Stimulated activated CD8-positive, alpha-beta memory T cell treated with anti-CD3 and anti-CD28 coated beads, Interleukin-12 subunit alpha, Interleukin-12 subunit beta, amount 100 ng/mL, for 1 hour (primary cell): Measurements from ENCODE around the gene ZEB2.

ENCODE experiments used
- DNase-seq: peaks from one replicate; pipeline ENCODE4 v3.0.0-alpha.2; 2020; ENCODE audit warnings: low read depth

The ZEB2 gene

GRCh38 chr2:144470334-144470733 is 49.6 kb downstream of the ZEB2 start:
- no peak for DNase-seq

GRCh38 chr2:144469798-144470197 is 50.1 kb downstream of the ZEB2 start:
- DNase-seq, result no peak

GRCh38 chr2:144468823-144469595 is 50.9 kb downstream of the ZEB2 start:
- DNase-seq, result no peak

DNA sequence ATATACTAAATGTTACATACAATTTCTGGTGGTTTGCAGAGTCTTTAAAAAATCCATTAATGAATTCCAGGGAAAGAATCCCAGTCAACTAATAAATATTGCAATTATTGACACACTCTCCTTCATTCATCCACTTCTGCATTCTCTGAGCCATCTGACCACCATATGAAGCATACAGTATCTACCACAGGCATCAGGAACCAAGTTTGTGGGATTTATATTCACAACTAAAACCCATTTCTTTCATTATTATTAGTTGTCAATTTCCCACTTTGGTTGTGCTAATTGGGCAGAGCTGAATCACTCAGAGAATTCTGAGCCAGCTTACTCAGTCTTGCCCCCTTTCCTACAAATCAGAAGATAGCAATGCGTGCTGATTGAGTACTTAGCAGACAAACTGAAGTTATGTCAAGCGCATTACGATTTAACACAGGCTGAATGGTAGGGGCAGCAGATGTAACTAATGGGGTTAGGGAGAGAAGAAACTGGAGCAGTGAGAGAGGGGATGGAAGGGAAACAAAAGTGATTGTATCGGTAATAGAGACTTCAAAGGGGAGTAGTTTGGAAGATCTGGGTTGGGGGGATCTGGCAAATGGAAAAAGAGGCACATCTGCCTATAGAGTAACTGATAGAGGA is 52.3 kb downstream of the ZEB2 start:
- DNase-seq, result no peak

- no peak for DNase-seq
Observed at GRCh38 chr2:144466637-144467036, 53.3 kb downstream of the ZEB2 start.

DNA sequence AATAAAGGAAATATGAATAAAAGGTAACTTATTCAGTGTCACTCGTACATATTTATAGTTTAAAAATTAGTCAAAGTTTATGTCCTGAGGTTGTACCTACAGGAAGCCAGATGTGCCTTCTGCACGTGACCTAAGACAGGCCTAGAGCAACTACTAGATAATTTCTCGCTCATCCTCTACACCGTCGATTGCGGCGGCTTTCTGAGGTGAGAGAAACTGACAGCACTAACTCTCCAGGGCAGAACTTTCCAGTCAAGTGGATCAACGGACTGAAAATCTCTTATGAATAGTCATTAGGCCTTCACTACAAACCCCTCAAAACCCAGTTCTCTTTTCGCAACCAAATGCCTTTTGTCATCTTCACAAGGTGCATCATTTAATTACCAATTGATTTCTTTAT is 54.2 kb downstream of the ZEB2 start:
- DNase-seq, result no peak

DNA sequence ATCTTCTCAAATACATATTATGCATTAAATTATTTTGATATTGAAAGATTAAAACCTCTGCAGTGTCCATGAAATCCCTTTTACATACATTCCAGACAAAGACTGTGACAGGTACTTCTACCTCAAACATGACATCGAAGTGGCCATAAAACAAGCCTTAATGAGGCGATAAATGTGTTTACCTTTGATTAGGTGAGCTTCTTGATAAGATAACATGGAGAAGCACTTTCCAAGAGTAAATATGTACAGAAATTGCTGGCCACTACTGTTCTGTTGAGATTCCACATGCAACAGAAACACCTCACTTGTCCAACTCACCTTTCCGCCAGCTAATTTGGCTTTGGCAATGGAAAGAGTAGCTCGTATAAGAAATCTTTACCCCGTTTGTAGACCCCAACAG is 55.2 kb downstream of the ZEB2 start:
- DNase-seq, result no peak

DNA sequence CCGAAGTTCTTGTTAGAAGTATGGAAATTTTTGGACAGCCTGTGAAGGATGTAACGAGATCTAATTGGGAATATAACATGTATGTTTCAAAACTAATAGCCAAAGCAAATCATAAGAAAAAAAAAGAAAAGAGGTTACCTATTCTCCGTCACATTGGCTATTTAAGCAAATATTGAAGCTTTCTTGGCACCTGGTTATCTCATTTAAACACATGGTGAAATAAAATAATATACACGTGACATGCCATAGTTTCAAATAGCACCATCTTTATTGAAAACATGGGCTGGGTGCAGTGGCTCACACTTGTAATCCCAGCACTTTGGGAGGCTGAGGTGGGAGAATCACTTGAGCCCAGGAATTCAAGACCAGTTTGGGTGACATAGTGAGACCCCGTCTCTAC is 56.7 kb downstream of the ZEB2 start:
- DNase-seq, result no peak

- no peak for DNase-seq
Observed at GRCh38 chr2:144462266-144462665, 57.7 kb downstream of the ZEB2 start.

DNA sequence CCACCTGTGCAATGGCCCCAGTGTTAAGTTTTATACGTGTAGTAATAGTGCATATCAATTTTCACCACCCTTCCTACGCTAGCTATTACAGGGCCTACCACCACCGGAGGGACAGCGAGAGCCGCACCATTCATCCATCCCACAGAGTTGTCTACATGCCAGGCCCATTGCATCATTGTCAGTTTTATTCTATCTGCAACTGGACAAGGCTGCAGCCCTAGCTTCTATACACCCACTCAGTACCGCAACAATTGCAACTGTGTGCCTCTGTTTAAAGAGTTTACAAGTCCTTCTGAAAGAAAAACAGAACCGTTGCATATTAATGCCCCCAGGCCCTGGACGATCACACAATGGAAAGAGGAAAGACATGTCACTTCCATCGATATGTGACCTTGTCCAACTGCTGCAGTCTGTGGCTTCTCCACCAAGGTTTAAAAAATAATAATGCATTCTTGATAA is 58.6 kb downstream of the ZEB2 start:
- no peak for DNase-seq

DNA sequence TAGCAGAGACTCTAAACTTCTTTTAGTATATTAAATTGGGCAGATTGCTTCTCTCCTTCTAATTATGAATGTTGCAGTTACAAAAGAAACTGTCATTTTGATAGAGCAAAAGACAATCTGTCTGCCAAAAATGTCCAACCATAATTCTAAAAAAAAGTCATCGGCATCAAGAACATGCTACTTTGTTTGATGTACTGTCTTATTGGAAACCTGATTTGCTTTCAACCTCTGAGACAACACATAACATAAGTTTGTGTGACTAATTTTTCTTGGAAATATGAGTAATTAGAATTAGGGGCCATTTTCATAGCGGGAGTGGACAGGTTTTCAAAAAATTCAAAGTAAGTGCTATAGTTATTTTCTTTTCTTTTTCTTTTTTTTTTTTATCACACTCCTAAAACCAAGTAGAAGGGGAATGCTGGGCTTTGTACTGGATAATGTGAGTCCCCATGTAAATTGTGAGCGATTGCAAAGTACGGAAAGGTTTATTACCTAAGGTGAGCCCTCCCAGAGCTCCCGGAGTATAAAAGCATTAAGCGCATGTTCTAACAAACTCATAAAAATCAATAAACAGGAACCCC is 59.1 kb downstream of the ZEB2 start:
- no peak for DNase-seq

DNA sequence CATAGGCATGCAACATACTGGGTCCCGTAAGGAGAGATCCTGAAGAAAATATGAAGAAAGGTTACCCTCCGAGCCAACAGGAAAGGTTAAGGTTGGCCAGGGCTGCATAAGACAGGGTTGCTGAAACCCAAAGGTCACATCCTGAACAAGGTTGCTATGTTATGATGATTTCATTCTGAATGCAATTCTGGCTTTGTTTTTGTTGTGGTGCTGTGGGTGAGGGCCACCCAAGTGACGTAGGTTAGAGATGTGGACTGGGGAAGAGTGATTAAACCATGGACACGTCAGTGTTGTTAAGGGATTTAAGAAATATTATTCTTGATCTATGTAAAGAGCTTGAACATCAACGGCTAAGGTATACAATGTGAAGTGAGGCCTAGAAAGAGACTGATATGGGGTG is 60.0 kb downstream of the ZEB2 start:
- peak; percentile 13 for DNase-seq

GRCh38 chr2:144459286-144459685 is 60.6 kb downstream of the ZEB2 start:
- DNase-seq, result no peak

- DNase-seq, result no peak
Observed at GRCh38 chr2:144458541-144458940, 61.4 kb downstream of the ZEB2 start.

- DNase-seq, result no peak
Observed at GRCh38 chr2:144456680-144457079, 63.2 kb downstream of the ZEB2 start.

- DNase-seq, result no peak
Observed at GRCh38 chr2:144455987-144456386, 63.9 kb downstream of the ZEB2 start.

GRCh38 chr2:144454466-144455287 is 65.2 kb downstream of the ZEB2 start:
- no peak for DNase-seq

DNA sequence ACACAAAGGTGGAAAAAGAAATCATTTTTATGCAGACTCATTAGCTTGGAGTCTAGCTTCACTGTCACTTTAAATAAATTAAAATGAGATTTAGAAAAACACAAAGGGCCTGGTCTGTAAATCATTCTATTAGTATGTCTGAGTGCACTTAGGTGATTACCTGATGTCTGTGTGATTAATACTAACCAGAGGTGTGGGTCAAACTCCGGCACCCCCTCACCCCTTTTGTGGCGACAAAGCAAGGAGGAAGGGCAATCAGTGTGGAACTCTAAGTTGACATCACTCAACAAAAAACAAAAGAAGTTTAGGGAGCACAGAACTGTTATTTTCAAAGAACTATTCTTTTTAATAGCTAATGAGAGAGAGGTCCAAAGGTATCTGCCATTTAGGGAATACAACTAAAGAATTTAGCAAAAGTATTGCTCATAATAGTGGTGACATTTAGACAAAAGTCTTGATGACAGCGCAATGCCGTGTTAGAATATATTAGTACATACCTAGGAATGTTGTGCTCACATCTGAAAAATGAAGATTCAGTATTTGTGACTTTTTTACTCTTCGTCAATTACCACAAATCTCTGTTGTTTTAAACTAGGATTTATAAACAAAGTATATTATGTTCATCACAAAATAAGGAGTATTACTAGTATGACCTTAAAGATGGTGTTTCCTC is 66.3 kb downstream of the ZEB2 start:
- DNase-seq, result no peak

DNA sequence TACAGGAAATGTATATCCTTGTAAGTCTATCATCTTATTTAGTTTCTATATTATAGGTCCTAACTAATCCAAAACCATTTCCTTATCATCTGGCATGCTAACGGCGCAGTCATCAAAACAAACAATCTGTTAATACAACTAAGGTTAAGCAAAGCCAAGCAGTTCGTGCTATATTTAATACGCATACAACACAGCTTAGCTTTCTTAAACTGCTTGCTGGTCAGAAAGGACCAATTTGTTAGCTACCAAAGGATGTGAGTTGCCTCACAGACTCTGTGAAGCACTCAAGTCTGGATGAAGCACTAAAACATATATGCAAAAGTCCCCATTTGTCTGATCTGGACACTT is 67.0 kb downstream of the ZEB2 start:
- DNase-seq, result no peak

DNA sequence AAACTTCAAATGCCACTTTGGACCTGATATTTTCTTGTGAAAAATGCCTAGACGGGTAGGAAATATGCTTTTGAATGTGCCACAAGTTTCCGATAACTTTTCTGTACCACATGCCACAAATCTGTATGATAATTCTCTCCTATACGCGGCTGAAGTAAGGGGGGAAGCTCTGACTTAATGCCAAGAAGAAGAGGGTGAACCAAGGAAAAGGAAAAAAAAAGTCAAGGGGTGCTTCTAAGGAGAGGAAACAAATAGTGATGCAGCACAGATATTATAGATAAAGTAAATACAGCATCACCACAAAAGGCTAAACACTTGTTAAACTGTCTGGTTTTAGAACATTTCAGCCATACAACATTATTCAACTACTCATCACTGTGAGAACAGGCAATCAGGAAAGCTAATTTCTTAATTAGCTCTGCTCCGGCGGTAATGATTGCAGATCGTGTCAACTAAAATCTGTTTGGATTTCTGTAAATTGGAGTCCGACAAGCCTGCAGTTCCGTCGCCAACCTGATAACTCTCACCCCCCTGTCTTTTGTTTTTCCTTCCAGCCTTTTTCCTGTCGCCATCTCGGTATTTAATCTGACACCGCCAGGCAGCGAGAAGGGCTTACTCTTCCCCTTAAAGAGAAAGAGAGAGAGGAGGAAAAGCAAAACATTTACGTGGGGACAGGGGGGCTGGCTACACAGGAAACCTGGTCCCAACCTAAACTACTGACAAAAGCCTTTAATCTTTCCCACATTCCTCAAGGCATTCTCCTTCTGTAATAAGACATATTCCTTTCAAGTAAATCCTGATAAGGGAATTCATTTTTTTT is 67.5 kb downstream of the ZEB2 start:
- no peak for DNase-seq

GRCh38 chr2:144451443-144451842 is 68.5 kb downstream of the ZEB2 start:
- DNase-seq, result no peak
